Activated naive CD8-positive, alpha-beta T cell treated with anti-CD3 and anti-CD28 coated beads, Interleukin-2, amount 10 ng/mL, durations not matched to agents 7 days and 5 days (primary cell): Measurements from ENCODE around the gene ABCA9. TPM values are rescaled to one million over a fixed set of nuclear protein-coding genes. Genes with fewer than 3 reads are reported as not detected.
"Not testable (repeated sequence)": the region's sequence is repeated elsewhere in the genome, so short reads cannot be mapped to it uniquely, and the experiment has no call there.

Experiments used
- ATAC-seq: fragments of 150-1000 bp; cut with Tn5 transposase; one replicate; pipeline ENCODE4 v1.10.0; 2021; ENCODE audit warnings: low read depth, moderate library complexity
- POLR2A ChIA-PET: fragments of 350-600 bp; sonication (Branson Sonifier 250); formaldehyde crosslinking; loops from one replicate; lab custom pipeline; 2021; ENCODE audit warnings: antibody characterized with exemption; lab: Charles Lee
- DNase-seq: peaks from one replicate; pipeline ENCODE4 v3.0.0; 2021
- H3K27ac Mint-ChIP-seq: one replicate; pipeline ENCODE4 v1.8.0; 2022; ENCODE audit warnings: mild to moderate bottlenecking, mixed read lengths
- H3K27me3 Mint-ChIP-seq: one replicate; pipeline ENCODE4 v1.8.0; 2022; ENCODE audit warnings: mild to moderate bottlenecking, moderate library complexity, mixed read lengths
- H3K36me3 Mint-ChIP-seq: one replicate; pipeline ENCODE4 v1.8.0; 2021; ENCODE audit warnings: mild to moderate bottlenecking, mixed read lengths
- H3K4me1 Mint-ChIP-seq: one replicate; pipeline ENCODE4 v1.8.0; 2021; ENCODE audit warnings: mixed read lengths
- H3K4me3 Mint-ChIP-seq: one replicate; pipeline ENCODE4 v1.8.0; 2022; ENCODE audit warnings: mild to moderate bottlenecking, moderate library complexity, mixed read lengths
- H3K9me3 Mint-ChIP-seq: one replicate; pipeline ENCODE4 v1.8.0; 2021; ENCODE audit warnings: mixed read lengths
- microRNA-seq: library from miRNA; unstranded; fragments of <30 nt; microRNA quantifications from one replicate; pipeline ENCODE4 v1.2.0, GENCODE V29; 2022
- total RNA-seq, 2 experiments: library from RNA; stranded (reverse); gene quantifications; one replicate each; pipeline ENCODE4 v1.2.3, GENCODE V29; 2021

ABCA9 gene
- total RNA-seq, 2 experiments from 2014 or later, result 0.08 to 0.09 TPM

DNA sequence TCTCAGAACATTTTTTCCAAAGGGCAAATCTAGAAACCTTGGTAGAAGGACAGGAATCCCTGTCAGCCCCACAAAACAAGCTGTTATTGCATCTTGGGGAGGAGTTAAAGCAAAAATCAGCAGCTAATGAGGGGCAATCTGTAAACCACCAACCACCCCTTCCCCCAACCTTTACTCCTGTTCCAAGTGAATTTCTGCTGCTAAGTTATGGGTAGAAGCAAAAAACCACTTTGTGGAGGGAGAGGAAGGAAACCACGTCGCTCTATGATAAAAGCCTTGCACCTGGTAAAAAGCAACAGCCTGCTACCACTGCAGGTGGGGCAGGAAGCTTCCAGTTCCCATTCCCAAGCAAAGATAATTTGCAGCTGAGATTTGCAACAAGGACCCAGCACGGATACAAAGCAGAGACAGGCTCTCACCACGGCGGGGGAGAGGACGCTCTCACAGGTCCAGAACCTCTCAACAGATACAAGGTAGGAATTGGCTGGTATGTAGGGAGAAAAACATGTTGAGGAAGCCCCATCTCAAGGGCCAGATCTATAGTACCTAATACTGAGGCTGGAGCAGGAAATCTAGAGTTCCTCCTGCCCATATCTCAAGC lies 116.2 kb downstream of the ABCA9 start:
- peaks cover 1% of the 10 kb centered on the region for H3K9me3 Mint-ChIP-seq
- H3K27me3 Mint-ChIP-seq, result peaks cover 3% of the 10 kb centered on the region
- POLR2A ChIA-PET, result no interaction called here
- H3K36me3 Mint-ChIP-seq, result no peaks in the 10 kb centered on the region
- no peak for DNase-seq
- no peak overlapping the region for H3K27ac Mint-ChIP-seq
- ATAC-seq, result no peak
- no peaks in the 10 kb centered on the region for H3K4me1 Mint-ChIP-seq
- no peak overlapping the region for H3K4me3 Mint-ChIP-seq

- not testable (repeated sequence) for H3K27ac Mint-ChIP-seq, DNase-seq, H3K4me1 Mint-ChIP-seq, H3K27me3 Mint-ChIP-seq, H3K4me3 Mint-ChIP-seq, H3K36me3 Mint-ChIP-seq, ATAC-seq, H3K9me3 Mint-ChIP-seq
- POLR2A ChIA-PET, result interaction anchor here (0.5 kb wide), 1 partner anchor 637 kb away, joined by 3 read pairs; no protein-coding TSS in a partner anchor
Measured at GRCh38 chr17:68943812-68944182, 116.9 kb downstream of the ABCA9 start.

GRCh38 chr17:68943123-68943811 lies 117.5 kb downstream of the ABCA9 start:
- no peak overlapping the region for H3K27ac Mint-ChIP-seq
- POLR2A ChIA-PET, result interaction anchor here (0.5 kb wide), 1 partner anchor 638 kb away, joined by 3 read pairs; no protein-coding TSS in a partner anchor

DNA sequence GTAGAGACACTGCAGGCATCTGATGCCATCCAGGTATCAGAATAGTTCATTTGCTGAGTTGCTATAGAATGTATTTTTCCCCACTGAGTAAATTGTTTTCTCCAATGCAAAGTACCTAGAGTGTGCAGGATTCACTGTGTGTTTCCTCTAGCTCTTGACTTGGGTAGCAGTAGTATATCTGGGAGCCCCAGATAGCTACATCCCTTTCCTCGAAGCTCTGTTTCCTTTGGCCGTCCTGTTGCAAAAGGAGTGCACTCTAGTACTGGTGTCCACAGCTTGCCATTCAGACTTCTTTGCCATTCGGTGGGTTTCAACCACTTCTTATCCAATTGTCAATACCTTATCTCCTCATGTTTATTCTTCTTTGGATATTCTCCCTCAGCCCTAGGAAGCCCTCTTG lies 118.3 kb downstream of the ABCA9 start:
- H3K9me3 Mint-ChIP-seq, result peaks cover 1% of the 10 kb centered on the region
- H3K27me3 Mint-ChIP-seq, result peaks cover 3% of the 10 kb centered on the region
- POLR2A ChIA-PET, result no interaction called here
- H3K36me3 Mint-ChIP-seq, result no peaks in the 10 kb centered on the region
- DNase-seq, result no peak
- H3K4me1 Mint-ChIP-seq, result no peaks in the 10 kb centered on the region
- H3K4me3 Mint-ChIP-seq, result no peak overlapping the region
- no peak overlapping the region for H3K27ac Mint-ChIP-seq
- no peak for ATAC-seq

More at GRCh38 chr17:68943123-68943811, 117.5 kb downstream of the ABCA9 start:
- H3K36me3 Mint-ChIP-seq, result no peaks in the 10 kb centered on the region
- DNase-seq (no peak), ATAC-seq (no peak)
- no peaks in the 10 kb centered on the region for H3K4me1 Mint-ChIP-seq
- no peak overlapping the region for H3K4me3 Mint-ChIP-seq
- peaks cover 3% of the 10 kb centered on the region for H3K27me3 Mint-ChIP-seq
- peaks cover 1% of the 10 kb centered on the region for H3K9me3 Mint-ChIP-seq

DNA sequence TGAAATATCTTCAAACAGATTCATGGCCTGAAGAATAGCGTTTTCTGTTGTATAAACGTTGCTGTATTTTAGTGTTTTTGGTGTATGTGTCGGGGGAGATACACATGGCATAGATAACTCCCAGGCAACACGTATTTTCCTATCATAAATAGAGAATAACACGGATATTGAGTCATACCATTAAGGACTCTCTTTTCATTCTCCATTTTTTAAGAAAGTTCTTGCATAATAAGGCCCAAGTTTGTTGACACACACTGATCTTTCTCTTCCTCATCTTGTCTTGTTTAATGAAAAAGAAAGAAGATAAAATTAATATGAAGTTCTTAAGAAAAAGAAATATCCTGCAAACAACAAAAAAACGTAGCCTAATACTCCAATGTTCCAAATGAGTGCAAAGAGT lies 119.0 kb downstream of the ABCA9 start:
- peaks cover 1% of the 10 kb centered on the region for H3K9me3 Mint-ChIP-seq
- no peak for ATAC-seq
- H3K27ac Mint-ChIP-seq, result no peak overlapping the region
- H3K36me3 Mint-ChIP-seq, result no peaks in the 10 kb centered on the region
- no peak overlapping the region for H3K4me3 Mint-ChIP-seq
- no peak for DNase-seq
- H3K27me3 Mint-ChIP-seq, result peaks cover 3% of the 10 kb centered on the region
- POLR2A ChIA-PET, result no interaction called here
- H3K4me1 Mint-ChIP-seq, result no peaks in the 10 kb centered on the region

DNA sequence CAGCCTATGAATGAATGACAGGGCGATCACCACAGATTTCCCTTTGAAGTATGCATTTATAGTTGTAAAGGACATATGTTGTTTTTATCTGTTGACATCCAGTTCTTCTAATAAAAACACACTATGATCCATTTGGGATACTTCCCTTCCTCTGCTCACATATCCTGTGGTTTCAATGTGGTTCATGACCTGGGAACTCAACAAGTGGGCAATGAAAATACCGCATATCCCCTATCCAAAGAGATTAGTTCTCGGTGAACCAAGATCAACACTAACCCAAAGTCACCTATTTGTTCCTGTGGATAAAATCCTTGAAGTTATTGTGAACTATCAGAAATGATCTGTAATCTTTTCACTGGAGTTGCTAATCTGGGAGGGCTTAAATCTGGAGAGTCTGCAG lies 121.5 kb downstream of the ABCA9 start:
- Mint-ChIP-seq H3K4me1 (no peaks in the 10 kb centered on the region), H3K9me3 (no peaks in the 10 kb centered on the region), H3K36me3 (no peaks in the 10 kb centered on the region), H3K27me3 (no peaks in the 10 kb centered on the region), H3K27ac (no peak overlapping the region), H3K4me3 (no peak overlapping the region)
- no peak for ATAC-seq
- DNase-seq, result no peak
- POLR2A ChIA-PET, result no interaction called here

DNA sequence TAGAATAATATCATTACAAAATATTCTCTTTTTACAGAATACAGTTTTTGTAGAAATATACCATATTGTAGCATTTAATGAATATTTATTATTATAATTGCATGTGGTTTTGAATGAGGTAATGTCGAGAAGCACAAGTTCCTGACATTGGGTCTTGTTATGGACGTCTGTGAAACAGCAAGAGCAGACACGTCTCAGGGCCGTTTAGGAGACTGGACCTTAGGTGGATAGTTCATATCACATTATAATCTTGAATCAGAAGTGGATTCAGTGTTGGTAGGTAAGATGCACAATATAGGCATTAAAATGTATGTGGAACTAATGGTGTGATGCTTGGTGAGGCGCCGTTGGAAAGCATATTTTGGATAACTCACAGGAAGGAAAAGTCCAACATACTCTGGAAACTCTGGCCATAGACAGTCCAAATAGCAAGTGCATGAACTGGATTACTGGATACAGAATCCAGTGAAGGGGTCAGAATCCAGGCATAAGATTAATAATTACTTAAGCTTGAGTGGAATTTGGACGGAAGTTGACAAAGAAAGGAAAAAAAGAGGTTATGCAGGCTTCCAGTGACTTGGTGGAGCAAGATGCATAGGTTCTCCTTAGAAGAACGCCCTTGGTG lies 122.7 kb downstream of the ABCA9 start:
- ATAC-seq (no peak), DNase-seq (no peak)
- H3K27me3 Mint-ChIP-seq, result no peaks in the 10 kb centered on the region
- no peaks in the 10 kb centered on the region for H3K36me3 Mint-ChIP-seq
- no peaks in the 10 kb centered on the region for H3K4me1 Mint-ChIP-seq
- H3K4me3 Mint-ChIP-seq, result no peak overlapping the region
- POLR2A ChIA-PET, result no interaction called here
- no peaks in the 10 kb centered on the region for H3K9me3 Mint-ChIP-seq
- no peak overlapping the region for H3K27ac Mint-ChIP-seq

GRCh38 chr17:68927516-68927915 lies 133.2 kb downstream of the ABCA9 start:
- Mint-ChIP-seq H3K4me3 (no peak overlapping the region), H3K36me3 (no peaks in the 10 kb centered on the region), H3K27me3 (no peaks in the 10 kb centered on the region), H3K9me3 (no peaks in the 10 kb centered on the region), H3K27ac (no peak overlapping the region), H3K4me1 (no peaks in the 10 kb centered on the region)
- no peak for ATAC-seq
- POLR2A ChIA-PET, result no interaction called here
- DNase-seq, result no peak

- Mint-ChIP-seq H3K4me1 (no peaks in the 10 kb centered on the region), H3K9me3 (no peaks in the 10 kb centered on the region), H3K27me3 (no peaks in the 10 kb centered on the region), H3K4me3 (no peak overlapping the region), H3K27ac (no peak overlapping the region), H3K36me3 (no peaks in the 10 kb centered on the region)
- POLR2A ChIA-PET, result no interaction called here
- ATAC-seq (no peak), DNase-seq (no peak)
Measured at GRCh38 chr17:68924793-68925720, 135.7 kb downstream of the ABCA9 start.

Small RNA genes within 50 kb of the gene (microRNA-seq; reads per million reads assigned to microRNA genes)
- gene MIR4524A, result not detected
- not detected for gene MIR4524B

Other genes with a start within 250 kb of the ABCA9 start
- not detected for gene ABCA8, start 105.5 kb downstream of the ABCA9 start, total RNA-seq
- under 1 TPM; 0.14 to 0.68 TPM for gene ABCA6, start 81.0 kb upstream of the ABCA9 start, total RNA-seq
- gene ABCA10, start 167.9 kb upstream of the ABCA9 start, total RNA-seq, result under 1 TPM; 0.82 to 0.91 TPM